WERI-Rb-1 (cell line): ENCODE results near the gene SPTLC3.
A peak's percentile ranks its signal among the peaks of the same experiment; 100 is the strongest.

Source experiments
- DNase-seq: peaks from one replicate; pipeline ENCODE4 v3.0.0-alpha.2; 2020
- H3K27ac ChIP-seq: fragments of 250-450 bp; sonication (Bioruptor Pico); 2 replicates; pipeline ENCODE4 v1.5.1; 2020; ENCODE audit warnings: mild to moderate bottlenecking, moderate library complexity
- H3K27me3 ChIP-seq: fragments of 250-450 bp; sonication (Bioruptor Pico); 2 replicates; pipeline ENCODE4 v1.5.1; 2021; ENCODE audit warnings: mild to moderate bottlenecking, low read depth, moderate library complexity; ENCODE audit not compliant: insufficient read depth, severe bottlenecking
- H3K36me3 ChIP-seq: fragments of 250-450 bp; sonication (Bioruptor Pico); 2 replicates; pipeline ENCODE4 v1.5.1; 2020; ENCODE audit warnings: mild to moderate bottlenecking, moderate library complexity
- H3K4me3 ChIP-seq: 2 replicates; pipeline ENCODE4 v1.5.1; 2011; ENCODE audit warnings: low read depth, mild to moderate bottlenecking, control low read depth, low read length
- H3K9me3 ChIP-seq: fragments of 250-450 bp; sonication (Bioruptor Pico); 2 replicates; pipeline ENCODE4 v1.5.1; 2021; ENCODE audit warnings: mild to moderate bottlenecking, moderate library complexity; ENCODE audit not compliant: severe bottlenecking
- TF ChIP-seq, protein P1 (sequence below): IDR thresholded peaks from 2 replicates; pipeline ENCODE4 v1.5.1; 2011; ENCODE audit warnings: low read depth, mild to moderate bottlenecking, control low read depth, inconsistent platforms, low read length

Gene SPTLC3

GRCh38 chr20:13102694-13103093, 93.9 kb downstream of the SPTLC3 start:
- H3K9me3 ChIP-seq = no peaks in the 10 kb centered on the region

GRCh38 chr20:13105039-13105438, 96.3 kb downstream of the SPTLC3 start:
- H3K9me3 ChIP-seq = no peaks in the 10 kb centered on the region
- no peak overlapping the region for H3K4me3 ChIP-seq
- no peak overlapping the region for H3K27ac ChIP-seq
- no peaks in the 10 kb centered on the region for H3K27me3 ChIP-seq
- no peak for DNase-seq
- no peaks in the 10 kb centered on the region for H3K36me3 ChIP-seq
- TF ChIP-seq, protein P1, sequence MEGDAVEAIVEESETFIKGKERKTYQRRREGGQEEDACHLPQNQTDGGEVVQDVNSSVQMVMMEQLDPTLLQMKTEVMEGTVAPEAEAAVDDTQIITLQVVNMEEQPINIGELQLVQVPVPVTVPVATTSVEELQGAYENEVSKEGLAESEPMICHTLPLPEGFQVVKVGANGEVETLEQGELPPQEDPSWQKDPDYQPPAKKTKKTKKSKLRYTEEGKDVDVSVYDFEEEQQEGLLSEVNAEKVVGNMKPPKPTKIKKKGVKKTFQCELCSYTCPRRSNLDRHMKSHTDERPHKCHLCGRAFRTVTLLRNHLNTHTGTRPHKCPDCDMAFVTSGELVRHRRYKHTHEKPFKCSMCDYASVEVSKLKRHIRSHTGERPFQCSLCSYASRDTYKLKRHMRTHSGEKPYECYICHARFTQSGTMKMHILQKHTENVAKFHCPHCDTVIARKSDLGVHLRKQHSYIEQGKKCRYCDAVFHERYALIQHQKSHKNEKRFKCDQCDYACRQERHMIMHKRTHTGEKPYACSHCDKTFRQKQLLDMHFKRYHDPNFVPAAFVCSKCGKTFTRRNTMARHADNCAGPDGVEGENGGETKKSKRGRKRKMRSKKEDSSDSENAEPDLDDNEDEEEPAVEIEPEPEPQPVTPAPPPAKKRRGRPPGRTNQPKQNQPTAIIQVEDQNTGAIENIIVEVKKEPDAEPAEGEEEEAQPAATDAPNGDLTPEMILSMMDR = no peak

More at GRCh38 chr20:13102694-13103093, 93.9 kb downstream of the SPTLC3 start:
- no peak overlapping the region for H3K4me3 ChIP-seq
- DNase-seq = no peak
- no peaks in the 10 kb centered on the region for H3K36me3 ChIP-seq
- no peaks in the 10 kb centered on the region for H3K27me3 ChIP-seq
- TF ChIP-seq, protein P1 = no peak
- H3K27ac ChIP-seq = no peak overlapping the region

DNA sequence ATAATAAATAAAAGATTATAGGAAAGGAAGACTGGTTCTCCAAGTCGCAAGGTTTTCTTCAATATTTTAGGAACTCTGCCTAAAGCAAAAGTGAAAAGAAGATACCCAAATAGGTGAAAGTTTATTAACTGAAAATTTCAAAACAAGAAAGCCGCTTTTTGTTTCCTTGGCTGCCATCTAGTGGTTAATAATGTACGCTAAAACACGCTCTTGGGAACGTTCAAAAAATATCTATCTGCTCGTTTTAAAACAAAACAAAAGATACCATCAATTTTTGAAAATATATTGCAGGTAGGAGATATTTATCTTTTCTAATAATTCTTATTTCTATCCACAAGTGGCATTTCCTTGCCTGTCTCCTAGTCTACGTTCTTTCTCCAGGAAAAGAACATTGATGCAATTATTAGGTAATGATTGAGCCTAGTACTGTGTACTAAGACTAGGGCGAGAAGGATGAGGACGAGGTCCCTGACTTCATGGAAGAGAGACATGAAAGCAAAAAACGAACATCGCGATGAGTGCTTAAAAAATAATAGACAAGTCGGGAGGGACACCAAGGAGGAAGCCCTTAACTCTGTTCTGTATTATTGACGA, 97.2 kb downstream of the SPTLC3 start:
- Histone ChIP-seq H3K4me3 (no peak overlapping the region), H3K36me3 (no peaks in the 10 kb centered on the region), H3K27ac (no peak overlapping the region), H3K27me3 (no peaks in the 10 kb centered on the region), H3K9me3 (no peaks in the 10 kb centered on the region)
- no peak for DNase-seq
- TF ChIP-seq, protein P1 = peak; percentile 30; the same call in 1 of the 2 replicates

DNA sequence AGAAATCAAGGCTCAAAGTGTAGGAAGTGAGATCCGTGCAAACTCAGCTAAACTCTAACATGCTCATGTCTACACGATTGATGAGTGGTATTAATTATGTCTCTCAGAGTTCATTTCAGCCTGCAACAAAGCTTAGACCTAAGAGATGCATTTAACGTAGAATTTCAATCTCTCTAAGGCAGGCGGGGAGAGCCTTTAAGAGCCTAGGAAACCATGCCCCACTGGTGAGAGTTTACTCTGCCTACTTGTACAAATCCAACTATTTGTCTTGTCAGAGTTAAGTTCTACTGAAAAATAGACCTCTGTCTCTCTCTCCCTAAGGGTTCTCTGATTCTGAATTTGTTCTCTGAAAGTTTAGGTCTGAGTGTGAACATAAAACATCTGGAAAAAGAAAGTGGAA, 100.9 kb downstream of the SPTLC3 start:
- Histone ChIP-seq H3K9me3 (no peaks in the 10 kb centered on the region), H3K27ac (no peak overlapping the region), H3K27me3 (no peaks in the 10 kb centered on the region), H3K36me3 (no peaks in the 10 kb centered on the region), H3K4me3 (no peak overlapping the region)
- DNase-seq = no peak
- TF ChIP-seq, protein P1 = no peak

DNA sequence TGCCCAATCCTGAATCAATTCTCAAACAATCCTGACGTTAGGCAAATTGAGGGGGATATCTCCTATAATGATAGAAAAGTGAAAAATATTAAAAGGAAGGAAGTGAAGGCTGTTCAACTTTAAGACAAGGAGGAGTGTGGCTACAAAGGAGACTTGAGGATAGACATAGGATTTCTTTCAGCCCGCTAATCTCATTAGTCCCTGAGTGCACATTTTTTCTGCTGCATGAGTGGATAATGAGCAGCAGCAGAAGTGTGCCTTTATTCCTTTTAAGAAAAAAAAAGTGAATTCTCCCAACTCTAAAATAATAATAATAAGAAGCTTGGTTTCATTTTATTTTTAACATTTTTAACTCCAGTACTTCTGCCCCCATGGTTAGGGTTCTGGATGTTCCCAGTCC, 102.0 kb downstream of the SPTLC3 start:
- DNase-seq = no peak
- H3K36me3 ChIP-seq = no peaks in the 10 kb centered on the region
- no peaks in the 10 kb centered on the region for H3K27me3 ChIP-seq
- no peak overlapping the region for H3K4me3 ChIP-seq
- TF ChIP-seq, protein P1 = no peak
- H3K9me3 ChIP-seq = no peaks in the 10 kb centered on the region
- no peak overlapping the region for H3K27ac ChIP-seq

DNA sequence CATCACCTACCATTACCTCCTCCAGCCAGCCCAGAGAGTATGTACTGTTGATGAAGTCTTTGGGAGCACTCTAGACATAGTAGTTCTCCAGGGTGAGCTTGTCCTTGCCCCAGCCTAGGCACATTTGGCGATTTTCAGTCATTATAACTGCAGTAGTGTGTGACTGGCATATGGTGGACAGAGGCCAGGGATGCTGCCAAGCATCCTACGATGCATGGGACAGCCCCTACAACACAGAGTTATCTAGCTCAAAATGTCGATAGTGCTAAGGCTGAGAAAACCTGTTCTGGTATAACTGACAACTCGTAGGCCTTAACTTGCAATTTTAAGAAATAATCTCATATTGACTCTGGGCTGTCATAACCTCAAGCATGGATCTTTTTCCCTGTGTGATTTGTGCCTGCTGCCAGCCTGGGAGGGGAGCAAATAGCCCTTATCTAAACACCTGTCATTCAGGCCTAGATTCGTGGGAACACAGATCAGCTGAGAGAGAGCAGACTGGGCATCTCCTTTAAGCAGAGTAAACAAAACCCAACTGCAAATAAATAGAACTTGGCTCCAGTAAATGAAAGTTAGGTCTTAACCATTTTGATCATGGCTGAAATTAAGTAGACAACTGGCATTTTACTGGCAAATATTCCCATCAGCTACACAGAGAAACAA, 102.6 kb downstream of the SPTLC3 start:
- Histone ChIP-seq H3K9me3 (no peaks in the 10 kb centered on the region), H3K4me3 (no peak overlapping the region), H3K27ac (no peak overlapping the region), H3K36me3 (no peaks in the 10 kb centered on the region), H3K27me3 (no peaks in the 10 kb centered on the region)
- no peak for DNase-seq
- TF ChIP-seq, protein P1 = no peak
